ENCODE measurements around the gene FHL2.

FHL2 gene

GRCh38 chr2:105442721-105443120 lies 43.9 kb upstream of the FHL2 start:
- no peak overlapping the region for H3K27ac ChIP-seq
- TF ChIP-seq CTCF (conservative IDR thresholded peaks at IDR 0.05) = no peak

GRCh38 chr2:105442056-105442455 lies 43.2 kb upstream of the FHL2 start:
- no peak for TF ChIP-seq CTCF (conservative IDR thresholded peaks at IDR 0.05)

GRCh38 chr2:105439141-105439540 lies 40.3 kb upstream of the FHL2 start:
- TF ChIP-seq CTCF (conservative IDR thresholded peaks at IDR 0.05) = no peak
- H3K27ac ChIP-seq = no peak overlapping the region

More at GRCh38 chr2:105442056-105442455, 43.2 kb upstream of the FHL2 start:
- no peak overlapping the region for H3K27ac ChIP-seq

GRCh38 chr2:105438104-105438929 lies 39.5 kb upstream of the FHL2 start:
- H3K27ac ChIP-seq = no peak overlapping the region
- TF ChIP-seq CTCF (conservative IDR thresholded peaks at IDR 0.05) = no peak

- no peak for TF ChIP-seq CTCF (conservative IDR thresholded peaks at IDR 0.05)
- no peak overlapping the region for H3K27ac ChIP-seq
Measured at GRCh38 chr2:105437708-105438103, 38.9 kb upstream of the FHL2 start.

- no peak for TF ChIP-seq CTCF (conservative IDR thresholded peaks at IDR 0.05)
- H3K27ac ChIP-seq = peak overlapping the region; percentile 62
Measured at GRCh38 chr2:105432749-105433148, 33.9 kb upstream of the FHL2 start.

GRCh38 chr2:105432044-105432399 lies 33.2 kb upstream of the FHL2 start:
- H3K27ac ChIP-seq = peak overlapping the region; percentile 62

More at GRCh38 chr2:105432044-105432399, 33.2 kb upstream of the FHL2 start:
- TF ChIP-seq CTCF (conservative IDR thresholded peaks at IDR 0.05) = no peak
